Activated T-cell treated with anti-CD3 and anti-CD28 coated beads, Interleukin-2, amount 50 U/mL, for 24 hours (primary cell): ENCODE results near the gene RGS7.
"Not testable (repeated sequence)": the region's sequence is repeated elsewhere in the genome, so short reads cannot be mapped to it uniquely, and the experiment has no call there.

Source experiments
- DNase-seq: peaks from one replicate; pipeline ENCODE4 v3.0.0-alpha.2; 2020
- H3K27ac Mint-ChIP-seq: 2 replicates; pipeline ENCODE4 v1.8.0; 2020; ENCODE audit warnings: mild to moderate bottlenecking, mixed read lengths
- H3K27me3 Mint-ChIP-seq: 2 replicates; pipeline ENCODE4 v1.8.0; 2020; ENCODE audit warnings: mixed read lengths
- H3K36me3 Mint-ChIP-seq: 2 replicates; pipeline ENCODE4 v1.8.0; 2020; ENCODE audit warnings: low read depth, mixed read lengths
- H3K4me1 Mint-ChIP-seq: 2 replicates; pipeline ENCODE4 v1.8.0; 2020; ENCODE audit warnings: low read depth, mixed read lengths
- H3K4me3 Mint-ChIP-seq: 2 replicates; pipeline ENCODE4 v1.8.0; 2020; ENCODE audit warnings: mild to moderate bottlenecking, moderate library complexity, mixed read lengths
- H3K9me3 Mint-ChIP-seq: 2 replicates; pipeline ENCODE4 v1.8.0; 2020; ENCODE audit warnings: mixed read lengths

Gene RGS7

DNA sequence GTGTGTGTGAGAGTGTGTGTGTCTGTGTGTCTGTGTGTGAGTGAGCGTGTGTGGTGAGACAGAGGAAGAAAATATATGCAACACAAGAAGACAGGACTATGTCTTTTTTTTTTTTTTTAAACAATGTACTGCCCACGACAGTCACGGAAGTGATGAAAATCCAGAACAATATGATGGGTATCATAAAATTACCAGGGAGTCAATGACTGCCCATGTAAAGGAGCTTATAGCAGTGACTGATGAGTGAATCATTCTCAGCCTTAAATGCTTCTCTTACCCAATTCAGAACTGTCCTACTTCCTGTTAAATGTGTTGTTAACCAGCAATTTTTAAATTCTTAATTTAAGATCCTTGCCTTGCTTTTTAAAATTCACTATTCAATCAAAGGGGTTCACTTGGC, 46.6 kb downstream of the RGS7 start:
- H3K27me3 Mint-ChIP-seq: no peaks in the 10 kb centered on the region
- no peaks in the 10 kb centered on the region for H3K4me1 Mint-ChIP-seq
- no peak overlapping the region for H3K4me3 Mint-ChIP-seq
- H3K9me3 Mint-ChIP-seq: peaks cover 3% of the 10 kb centered on the region
- no peak for DNase-seq
- H3K36me3 Mint-ChIP-seq: no peaks in the 10 kb centered on the region
- H3K27ac Mint-ChIP-seq: no peak overlapping the region

DNA sequence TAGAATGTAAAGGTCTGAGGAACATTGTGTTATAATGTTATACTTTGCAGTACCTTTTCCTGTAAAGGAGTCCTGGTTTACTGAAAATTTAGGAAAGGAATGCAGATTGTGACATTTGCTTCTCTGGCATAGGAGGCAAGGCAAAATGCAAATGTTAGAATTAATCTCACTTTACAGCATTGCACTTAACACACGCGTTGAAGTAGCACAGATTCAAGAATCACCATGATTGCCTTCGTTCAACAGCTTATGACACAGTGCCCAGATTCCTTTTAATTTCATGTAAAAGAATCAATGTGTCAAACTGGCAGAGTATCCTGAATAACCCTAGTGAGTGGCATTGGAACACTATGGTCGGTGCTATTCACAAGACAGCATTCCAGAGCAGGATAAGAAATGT, 47.4 kb downstream of the RGS7 start:
- no peak overlapping the region for H3K4me3 Mint-ChIP-seq
- no peak overlapping the region for H3K27ac Mint-ChIP-seq
- H3K9me3 Mint-ChIP-seq: peaks cover 5% of the 10 kb centered on the region
- H3K4me1 Mint-ChIP-seq: no peaks in the 10 kb centered on the region
- H3K27me3 Mint-ChIP-seq: no peaks in the 10 kb centered on the region
- H3K36me3 Mint-ChIP-seq: no peaks in the 10 kb centered on the region
- no peak for DNase-seq

DNA sequence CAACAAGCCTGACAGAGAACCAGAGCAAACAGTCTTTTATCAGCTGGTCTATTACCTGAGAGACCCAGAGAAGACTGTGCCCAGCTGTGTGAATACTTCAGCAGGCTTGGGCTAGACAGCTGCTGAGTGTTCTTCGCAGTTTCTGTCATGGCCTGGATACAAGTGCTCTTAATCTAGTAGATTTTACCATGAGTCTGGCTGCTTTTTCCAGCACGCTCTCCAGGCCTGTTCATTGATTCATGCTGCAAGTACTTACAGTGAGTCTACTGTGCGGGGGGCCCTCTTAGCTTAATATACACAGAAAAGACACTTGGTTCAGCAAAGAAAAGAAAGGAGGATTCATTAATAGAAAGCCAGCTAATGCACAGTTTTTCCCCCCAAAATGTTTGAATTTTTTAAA, 48.5 kb downstream of the RGS7 start:
- H3K27ac Mint-ChIP-seq: no peak overlapping the region
- H3K27me3 Mint-ChIP-seq: no peaks in the 10 kb centered on the region
- DNase-seq: no peak
- H3K9me3 Mint-ChIP-seq: peaks cover 13% of the 10 kb centered on the region
- no peaks in the 10 kb centered on the region for H3K4me1 Mint-ChIP-seq
- H3K36me3 Mint-ChIP-seq: no peaks in the 10 kb centered on the region
- H3K4me3 Mint-ChIP-seq: no peak overlapping the region

DNA sequence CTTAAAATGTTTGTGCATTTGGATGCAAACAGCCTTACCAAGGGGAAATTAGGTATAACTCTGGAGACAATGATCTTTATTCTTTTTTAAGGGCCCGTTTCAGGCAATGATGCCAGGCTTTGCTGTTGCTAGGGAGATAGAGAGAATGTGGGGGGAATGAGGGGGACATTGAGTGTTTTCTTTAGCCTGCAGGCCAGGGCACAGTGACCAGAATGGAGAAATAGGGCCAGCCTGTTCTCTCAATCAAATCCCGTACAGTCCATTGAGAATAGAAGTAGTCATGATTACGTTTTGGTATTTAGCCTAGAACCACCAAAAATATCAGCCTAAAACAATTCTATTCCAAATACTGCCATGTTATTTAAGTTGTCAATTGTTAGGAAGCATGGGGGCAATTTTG, 49.0 kb downstream of the RGS7 start:
- Mint-ChIP-seq H3K4me1 (no peaks in the 10 kb centered on the region), H3K36me3 (no peaks in the 10 kb centered on the region), H3K4me3 (no peak overlapping the region), H3K9me3 (peaks cover 17% of the 10 kb centered on the region), H3K27me3 (no peaks in the 10 kb centered on the region), H3K27ac (no peak overlapping the region)
- no peak for DNase-seq

DNA sequence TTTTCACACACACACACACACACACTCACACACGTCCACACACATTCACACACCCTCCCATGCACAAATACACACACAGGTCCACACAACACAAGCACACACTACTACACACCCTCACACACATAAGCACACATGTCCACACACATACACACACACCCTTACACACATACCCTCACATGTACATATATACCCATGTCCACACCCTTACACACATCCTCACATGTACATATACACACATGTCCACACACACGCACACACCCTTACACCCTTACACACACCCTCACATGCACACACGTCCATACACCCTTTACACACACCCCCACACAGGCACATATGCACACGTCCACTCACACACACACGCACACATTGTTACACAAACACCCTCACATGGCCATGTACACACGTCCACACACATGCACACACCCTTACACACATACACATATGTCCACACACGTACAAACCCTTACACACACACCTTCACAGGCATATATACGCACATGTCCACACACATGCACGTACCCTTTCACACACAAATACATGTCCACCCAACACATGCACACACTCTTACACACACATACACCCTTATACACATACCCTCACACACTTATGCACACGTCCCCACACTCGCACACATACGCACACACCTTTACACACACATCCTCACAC, 50.7 kb downstream of the RGS7 start:
- Mint-ChIP-seq H3K4me1 (no peaks in the 10 kb centered on the region), H3K9me3 (peaks cover 19% of the 10 kb centered on the region), H3K27ac (no peak overlapping the region), H3K4me3 (no peak overlapping the region), H3K27me3 (no peaks in the 10 kb centered on the region), H3K36me3 (no peaks in the 10 kb centered on the region)
- no peak for DNase-seq

DNA sequence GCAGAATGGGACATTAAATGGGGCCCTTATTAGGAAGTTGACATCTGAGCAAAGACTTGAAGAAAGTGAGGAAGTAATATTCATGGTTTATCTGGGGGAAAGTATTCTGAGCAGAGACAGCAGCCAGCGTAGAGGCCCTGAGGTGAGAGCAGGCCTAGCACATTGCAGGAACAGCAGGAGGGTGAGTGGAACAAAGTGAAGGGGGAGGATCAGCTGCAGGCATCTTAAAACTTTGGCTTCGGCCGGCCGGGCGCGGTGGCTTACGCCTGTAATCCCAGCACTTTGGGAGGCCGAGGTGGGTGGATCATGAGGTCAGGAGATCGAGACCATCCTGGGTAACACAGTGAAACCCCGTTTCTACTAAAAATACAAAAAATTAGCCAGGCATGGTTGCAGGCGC, 55.0 kb downstream of the RGS7 start:
- H3K36me3 Mint-ChIP-seq, H3K4me3 Mint-ChIP-seq, H3K27ac Mint-ChIP-seq, DNase-seq, H3K4me1 Mint-ChIP-seq, H3K27me3 Mint-ChIP-seq: not testable (repeated sequence)
- H3K9me3 Mint-ChIP-seq: peaks cover 17% of the 10 kb centered on the region

DNA sequence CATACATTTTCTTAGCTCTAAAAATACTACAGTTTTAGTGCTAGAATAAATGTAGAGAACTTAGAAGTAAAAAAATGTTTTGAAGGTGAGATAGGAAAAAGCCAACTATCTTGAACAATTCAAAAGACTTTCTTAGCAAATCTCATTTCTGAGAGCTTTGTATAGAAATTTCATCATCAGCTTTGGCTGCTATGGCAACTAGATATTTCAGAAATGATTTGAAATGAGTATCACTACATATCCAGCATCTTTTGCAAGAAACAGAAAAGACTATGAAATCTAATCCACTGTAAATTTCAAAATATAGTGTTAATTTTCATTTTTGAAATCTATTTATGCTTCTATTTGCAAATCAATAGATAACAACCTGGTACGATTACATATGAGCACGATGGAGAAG, 57.7 kb downstream of the RGS7 start:
- no peak overlapping the region for H3K4me3 Mint-ChIP-seq
- H3K36me3 Mint-ChIP-seq: no peaks in the 10 kb centered on the region
- no peaks in the 10 kb centered on the region for H3K4me1 Mint-ChIP-seq
- no peaks in the 10 kb centered on the region for H3K27me3 Mint-ChIP-seq
- H3K27ac Mint-ChIP-seq: no peak overlapping the region
- no peak for DNase-seq
- H3K9me3 Mint-ChIP-seq: peaks cover 12% of the 10 kb centered on the region

DNA sequence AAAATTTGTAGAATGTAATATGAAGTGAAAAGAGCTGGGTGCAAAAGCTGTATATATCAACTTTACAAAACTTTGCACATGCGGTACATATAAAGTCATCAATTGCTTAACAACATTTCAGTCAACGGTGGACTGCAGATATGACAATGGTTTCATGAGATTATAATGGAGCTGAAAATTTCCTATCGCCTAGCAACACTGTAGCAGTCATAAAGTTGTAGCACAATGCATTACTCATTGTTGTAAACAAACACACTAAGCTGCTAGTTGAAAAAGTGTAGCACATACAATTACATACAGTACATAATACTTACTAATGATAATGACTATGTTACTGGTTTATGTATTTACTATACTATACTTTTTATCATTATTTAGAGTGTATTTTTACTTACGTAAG, 64.0 kb downstream of the RGS7 start:
- Mint-ChIP-seq H3K4me3 (no peak overlapping the region), H3K27me3 (no peaks in the 10 kb centered on the region), H3K36me3 (no peaks in the 10 kb centered on the region), H3K4me1 (no peaks in the 10 kb centered on the region), H3K9me3 (peaks cover 4% of the 10 kb centered on the region), H3K27ac (no peak overlapping the region)
- DNase-seq: no peak

DNA sequence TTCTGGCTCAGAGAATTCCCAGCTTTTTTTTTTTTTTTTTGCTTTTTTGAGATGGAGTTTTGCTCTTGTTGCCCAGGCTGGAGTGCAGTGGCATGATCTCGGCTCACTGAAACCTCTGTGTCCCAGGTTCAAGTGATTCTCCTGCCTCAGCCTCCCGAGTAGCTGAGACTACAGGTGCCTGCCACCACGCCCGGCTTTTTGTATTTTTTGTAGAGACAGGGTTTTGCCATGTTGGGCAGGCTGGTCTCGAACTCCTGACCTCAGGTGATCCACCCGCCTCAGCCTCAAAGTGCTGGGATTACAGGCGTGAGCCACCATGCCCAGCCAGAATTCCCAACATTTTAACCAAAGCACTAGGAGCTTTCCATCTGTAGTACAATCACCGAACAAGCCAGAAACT, 65.5 kb downstream of the RGS7 start:
- not testable (repeated sequence) for H3K9me3 Mint-ChIP-seq, H3K27ac Mint-ChIP-seq, H3K27me3 Mint-ChIP-seq, DNase-seq, H3K4me1 Mint-ChIP-seq, H3K36me3 Mint-ChIP-seq, H3K4me3 Mint-ChIP-seq

DNA sequence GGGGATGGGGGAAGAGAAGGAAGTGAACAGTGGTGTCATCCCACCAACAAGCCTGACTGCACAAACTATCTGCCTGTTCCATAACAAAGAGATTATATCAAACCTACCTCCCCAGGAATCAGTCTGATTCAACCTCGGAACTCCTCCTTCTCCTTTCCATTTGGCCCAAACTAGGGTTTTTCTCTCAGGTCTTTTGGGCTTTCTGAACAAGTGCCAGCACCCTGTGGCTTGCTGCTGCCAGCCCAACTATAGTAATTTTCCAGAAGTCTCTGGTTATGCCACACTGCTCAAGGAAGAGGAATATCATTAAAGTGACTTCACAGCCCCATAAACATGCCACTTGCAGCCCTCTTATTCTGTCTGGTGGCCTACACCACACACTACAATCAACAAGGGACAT, 70.5 kb downstream of the RGS7 start:
- DNase-seq: no peak
- no peak overlapping the region for H3K27ac Mint-ChIP-seq
- H3K36me3 Mint-ChIP-seq: no peaks in the 10 kb centered on the region
- H3K4me3 Mint-ChIP-seq: no peak overlapping the region
- no peaks in the 10 kb centered on the region for H3K27me3 Mint-ChIP-seq
- no peaks in the 10 kb centered on the region for H3K4me1 Mint-ChIP-seq
- peaks cover 31% of the 10 kb centered on the region for H3K9me3 Mint-ChIP-seq

DNA sequence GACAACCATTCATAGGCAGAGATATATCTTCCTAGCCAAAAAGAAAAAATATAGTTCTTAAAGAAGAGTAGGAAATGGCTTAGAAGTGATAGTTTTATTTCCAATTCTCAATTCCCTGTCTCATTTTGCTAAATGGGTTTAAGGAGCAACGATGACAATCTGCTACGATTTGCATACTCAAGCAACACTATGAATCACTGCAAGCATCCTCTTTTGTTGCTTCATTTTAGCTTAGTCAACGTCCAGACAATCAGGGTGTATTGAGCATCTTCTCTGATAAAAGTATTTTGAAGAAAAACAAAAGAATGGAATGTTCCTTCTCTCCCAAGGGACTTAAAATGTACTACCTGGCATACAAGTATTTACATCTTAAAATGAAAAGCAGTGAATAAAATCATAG, 80.6 kb downstream of the RGS7 start:
- H3K9me3 Mint-ChIP-seq: peaks cover 9% of the 10 kb centered on the region
- no peaks in the 10 kb centered on the region for H3K36me3 Mint-ChIP-seq
- no peaks in the 10 kb centered on the region for H3K4me1 Mint-ChIP-seq
- no peak for DNase-seq
- no peak overlapping the region for H3K27ac Mint-ChIP-seq
- H3K4me3 Mint-ChIP-seq: no peak overlapping the region
- H3K27me3 Mint-ChIP-seq: no peaks in the 10 kb centered on the region

DNA sequence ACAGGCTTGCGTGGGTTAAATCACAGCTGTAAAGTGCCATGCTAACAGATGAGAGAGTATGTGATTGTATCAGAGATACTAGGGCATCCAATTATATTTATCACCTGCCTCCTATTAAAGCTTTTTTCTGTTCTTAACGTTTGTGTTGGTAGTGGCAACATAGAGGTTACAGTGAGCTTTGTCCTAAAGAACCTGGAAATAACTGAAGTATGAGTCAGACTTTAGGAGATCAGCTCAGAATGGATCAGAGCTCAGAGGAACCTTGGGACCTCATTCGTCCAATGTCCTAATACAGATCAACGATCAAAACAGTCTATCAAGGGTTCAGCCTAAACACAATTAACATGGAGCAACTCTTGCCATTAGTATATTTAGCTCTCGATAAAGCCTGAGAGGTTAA, 81.0 kb downstream of the RGS7 start:
- H3K9me3 Mint-ChIP-seq: peaks cover 6% of the 10 kb centered on the region
- no peaks in the 10 kb centered on the region for H3K27me3 Mint-ChIP-seq
- H3K27ac Mint-ChIP-seq: no peak overlapping the region
- H3K4me3 Mint-ChIP-seq: no peak overlapping the region
- H3K36me3 Mint-ChIP-seq: no peaks in the 10 kb centered on the region
- no peaks in the 10 kb centered on the region for H3K4me1 Mint-ChIP-seq
- no peak for DNase-seq

DNA sequence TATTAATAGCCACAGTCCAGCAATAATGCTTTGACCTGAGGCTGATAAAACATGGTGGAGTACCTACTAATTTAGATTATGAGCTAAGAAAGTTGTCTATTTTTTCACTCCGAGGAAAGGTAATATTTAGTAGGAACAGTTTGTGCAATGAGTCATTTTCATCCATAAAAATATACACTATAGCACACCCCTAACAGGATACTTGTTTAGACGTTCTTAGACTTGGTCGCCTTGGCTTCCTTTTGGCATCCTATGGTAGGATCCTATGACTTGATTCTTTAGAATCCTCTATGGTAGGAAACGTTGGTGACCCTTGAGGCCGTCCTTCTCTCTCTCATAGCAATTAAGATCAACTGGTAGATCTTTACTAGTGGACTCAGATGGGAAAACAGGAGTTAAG, 81.8 kb downstream of the RGS7 start:
- H3K27ac Mint-ChIP-seq: no peak overlapping the region
- H3K36me3 Mint-ChIP-seq: no peaks in the 10 kb centered on the region
- no peaks in the 10 kb centered on the region for H3K4me1 Mint-ChIP-seq
- H3K9me3 Mint-ChIP-seq: peaks cover 6% of the 10 kb centered on the region
- H3K4me3 Mint-ChIP-seq: no peak overlapping the region
- no peaks in the 10 kb centered on the region for H3K27me3 Mint-ChIP-seq
- DNase-seq: no peak

DNA sequence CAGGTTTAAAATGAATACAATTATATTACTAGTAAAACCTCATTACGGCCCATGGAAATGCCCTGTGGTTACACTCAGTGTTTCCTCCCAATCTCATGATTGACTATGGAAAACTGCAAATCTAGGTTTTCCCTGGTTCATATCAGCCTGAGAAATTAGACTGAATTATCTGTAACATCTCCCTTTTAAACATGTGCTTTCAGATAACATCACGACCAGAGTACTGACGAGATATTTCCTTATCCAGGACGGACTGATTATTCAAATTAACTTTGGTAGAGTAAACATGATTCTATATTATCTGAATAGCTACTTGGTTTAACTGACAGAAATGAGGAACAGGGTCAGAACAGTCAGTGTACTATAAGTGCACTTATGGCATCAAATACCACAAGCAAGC, 82.3 kb downstream of the RGS7 start:
- Mint-ChIP-seq H3K36me3 (no peaks in the 10 kb centered on the region), H3K9me3 (peaks cover 7% of the 10 kb centered on the region), H3K4me3 (no peak overlapping the region), H3K27me3 (no peaks in the 10 kb centered on the region), H3K4me1 (no peaks in the 10 kb centered on the region), H3K27ac (no peak overlapping the region)
- DNase-seq: no peak

DNA sequence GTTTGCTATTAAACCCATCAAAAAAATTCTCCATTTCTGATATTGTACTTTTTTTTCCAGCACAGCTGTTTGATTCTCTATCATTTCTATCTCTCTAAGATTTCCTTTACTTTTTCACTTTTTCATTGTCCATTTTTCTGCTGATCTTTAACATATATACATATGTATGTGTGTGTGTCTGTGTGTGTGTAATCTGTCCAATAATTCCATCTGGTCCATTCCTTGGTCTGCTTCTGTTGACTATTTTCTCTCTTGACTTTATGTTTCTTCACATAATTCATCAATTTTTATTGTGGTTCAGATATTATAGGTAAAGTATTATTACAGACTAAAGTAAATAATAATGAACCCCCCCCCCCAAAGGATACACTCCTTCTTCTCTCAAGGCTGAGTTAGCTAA, 84.2 kb downstream of the RGS7 start:
- Mint-ChIP-seq H3K4me1 (no peaks in the 10 kb centered on the region), H3K36me3 (no peaks in the 10 kb centered on the region), H3K4me3 (no peak overlapping the region), H3K9me3 (peaks cover 8% of the 10 kb centered on the region), H3K27ac (no peak overlapping the region), H3K27me3 (no peaks in the 10 kb centered on the region)
- no peak for DNase-seq

DNA sequence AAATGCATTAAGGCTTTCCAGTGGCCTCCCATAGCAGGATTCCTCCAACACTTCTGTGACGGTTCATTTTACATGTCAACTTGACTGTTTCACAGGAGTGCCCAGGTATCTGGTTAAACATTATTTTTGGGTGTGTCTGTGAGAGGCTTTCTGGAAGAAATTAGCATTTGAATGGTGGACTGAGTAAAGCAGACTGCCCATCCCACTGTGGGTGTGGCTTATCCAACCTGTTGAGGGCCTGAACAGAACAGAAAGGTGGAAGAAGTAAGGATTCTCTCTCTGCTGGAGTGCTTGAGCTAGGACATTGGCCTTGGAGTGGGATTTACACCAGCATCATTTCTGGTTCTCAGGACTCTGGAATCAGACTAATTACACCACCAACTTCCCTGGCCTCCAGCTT, 85.6 kb downstream of the RGS7 start:
- DNase-seq: no peak
- Mint-ChIP-seq H3K9me3 (peaks cover 8% of the 10 kb centered on the region), H3K36me3 (no peaks in the 10 kb centered on the region), H3K27ac (no peak overlapping the region), H3K27me3 (no peaks in the 10 kb centered on the region), H3K4me1 (no peaks in the 10 kb centered on the region), H3K4me3 (no peak overlapping the region)
